Measurements from ENCODE around the gene KLHL6. TPM values are rescaled to one million over a fixed set of nuclear protein-coding genes. Genes with fewer than 3 reads are reported as not detected.
"Not testable (repeated sequence)": the region's sequence is repeated elsewhere in the genome, so short reads cannot be mapped to it uniquely, and the experiment has no call there.

KLHL6 gene
- total RNA-seq, 1 donor from 2014 or later: not detected

DNA sequence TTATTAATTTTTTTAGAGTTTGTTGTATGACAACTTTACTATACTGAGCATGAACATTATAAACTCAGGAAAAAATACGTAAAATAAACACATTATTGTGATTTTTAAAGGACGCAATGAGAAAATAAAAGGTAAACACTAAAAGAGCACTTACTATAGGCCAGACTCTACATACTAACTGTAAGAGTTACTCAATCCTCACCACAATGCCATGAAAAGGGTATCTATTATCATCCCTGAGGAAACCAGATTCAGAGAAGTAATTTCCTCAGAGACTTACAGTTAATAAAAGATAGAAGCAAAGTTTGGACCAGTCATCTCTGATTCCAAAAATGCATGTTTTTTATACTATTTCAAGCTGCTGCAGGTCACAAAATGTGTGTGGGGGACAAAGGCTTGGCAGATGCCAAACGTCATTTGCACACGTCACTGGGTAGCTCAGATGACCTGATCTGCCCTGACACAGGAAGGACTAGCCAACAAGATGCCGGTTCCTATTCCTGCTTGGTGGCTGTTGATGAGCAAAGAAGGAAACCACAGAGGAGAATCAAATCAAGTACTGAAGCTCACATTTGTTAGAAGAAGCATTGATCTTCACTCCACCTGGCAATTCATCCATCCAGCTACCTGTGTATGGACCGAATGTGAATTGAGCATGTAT lies 42.3 kb downstream of the KLHL6 start:
- DNase-seq (ENCODE audit: extremely low spot score, unreplicated experiment): no peak
- Mint-ChIP-seq H3K27me3 (ENCODE audit: unreplicated experiment) (peaks cover 32% of the 10 kb centered on the region), H3K27ac (ENCODE audit: unreplicated experiment) (no peak overlapping the region), H3K36me3 (ENCODE audit: unreplicated experiment) (no peaks in the 10 kb centered on the region), H3K4me3 (ENCODE audit: unreplicated experiment) (no peak overlapping the region), H3K9me3 (ENCODE audit: unreplicated experiment) (no peaks in the 10 kb centered on the region), H3K4me1 (ENCODE audit: unreplicated experiment) (no peaks in the 10 kb centered on the region)
- no peak for TF ChIP-seq CTCF (IDR thresholded peaks at IDR 0.05)

DNA sequence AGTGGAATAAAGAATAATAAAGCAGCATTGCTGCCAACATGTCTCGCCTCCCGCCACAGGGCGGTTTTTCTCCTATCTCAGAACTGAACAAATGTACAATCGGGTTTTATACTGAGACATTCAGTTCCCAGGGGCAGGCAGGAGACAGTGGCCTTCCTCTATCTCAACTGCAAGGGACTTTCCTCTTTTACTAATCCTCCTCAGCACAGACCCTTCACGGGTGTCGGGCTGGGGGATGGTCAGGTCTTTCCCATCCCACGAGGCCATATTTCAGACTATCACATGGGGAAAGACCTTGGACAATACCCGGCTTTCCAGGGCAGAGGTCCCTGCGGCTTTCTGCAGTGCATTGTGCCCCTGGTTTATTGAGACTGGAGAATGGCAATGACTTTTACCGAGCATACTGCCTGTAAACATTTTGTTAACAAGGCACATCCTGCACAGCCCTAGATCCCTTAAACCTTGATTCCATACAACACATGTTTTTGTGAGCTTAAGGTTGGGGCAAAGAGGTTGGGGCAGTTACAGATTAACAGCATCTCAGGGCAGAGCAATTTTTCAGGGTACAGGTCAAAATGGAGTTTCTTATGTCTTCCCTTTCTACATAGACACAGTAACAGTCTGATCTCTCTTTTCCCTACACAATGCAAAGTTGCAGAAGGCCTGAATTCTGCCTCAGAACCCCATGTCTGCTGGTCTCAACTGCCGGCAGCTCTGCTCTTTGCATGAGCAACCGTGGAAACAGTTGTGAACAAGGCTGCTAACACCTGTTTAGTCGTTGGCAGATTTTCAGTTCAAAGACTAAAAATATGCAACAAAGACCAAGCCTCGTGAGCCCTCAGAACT lies 44.0 kb downstream of the KLHL6 start:
- not testable (repeated sequence) for H3K36me3 Mint-ChIP-seq (ENCODE audit: unreplicated experiment); H3K4me1 Mint-ChIP-seq (ENCODE audit: unreplicated experiment); H3K27ac Mint-ChIP-seq (ENCODE audit: unreplicated experiment); DNase-seq (ENCODE audit: extremely low spot score, unreplicated experiment); H3K9me3 Mint-ChIP-seq (ENCODE audit: unreplicated experiment); H3K4me3 Mint-ChIP-seq (ENCODE audit: unreplicated experiment)
- peaks cover 25% of the 10 kb centered on the region for H3K27me3 Mint-ChIP-seq (ENCODE audit: unreplicated experiment)

DNA sequence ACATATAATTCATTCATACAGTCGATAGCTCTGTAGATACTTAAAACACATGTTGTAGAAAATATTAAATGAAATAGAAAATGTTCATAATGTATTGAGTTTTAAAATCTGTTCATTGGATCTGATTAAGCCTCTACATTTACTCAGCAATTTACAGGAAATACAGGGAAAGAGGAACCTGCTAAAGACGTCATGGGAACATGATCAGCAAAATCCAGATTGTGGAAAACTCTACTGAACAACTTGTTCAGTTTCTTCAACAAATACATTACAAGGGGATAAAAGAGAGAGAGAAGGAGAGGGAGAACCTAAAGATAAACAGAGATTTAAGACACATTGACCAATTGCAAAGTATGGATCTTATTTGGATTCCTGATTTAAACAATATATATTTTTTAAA lies 46.7 kb downstream of the KLHL6 start:
- Mint-ChIP-seq H3K4me1 (ENCODE audit: unreplicated experiment) (no peaks in the 10 kb centered on the region), H3K27ac (ENCODE audit: unreplicated experiment) (no peak overlapping the region), H3K9me3 (ENCODE audit: unreplicated experiment) (peaks cover 13% of the 10 kb centered on the region), H3K27me3 (ENCODE audit: unreplicated experiment) (peaks cover 25% of the 10 kb centered on the region), H3K4me3 (ENCODE audit: unreplicated experiment) (no peak overlapping the region), H3K36me3 (ENCODE audit: unreplicated experiment) (no peaks in the 10 kb centered on the region)
- no peak for DNase-seq (ENCODE audit: extremely low spot score, unreplicated experiment)
- no peak for TF ChIP-seq CTCF (IDR thresholded peaks at IDR 0.05)

GRCh38 chr3:183507551-183507950 lies 48.0 kb downstream of the KLHL6 start:
- H3K4me1 Mint-ChIP-seq (ENCODE audit: unreplicated experiment): no peaks in the 10 kb centered on the region
- TF ChIP-seq CTCF (IDR thresholded peaks at IDR 0.05): no peak
- H3K4me3 Mint-ChIP-seq (ENCODE audit: unreplicated experiment): no peak overlapping the region
- peaks cover 13% of the 10 kb centered on the region for H3K9me3 Mint-ChIP-seq (ENCODE audit: unreplicated experiment)
- DNase-seq (ENCODE audit: extremely low spot score, unreplicated experiment): no peak
- peaks cover 32% of the 10 kb centered on the region for H3K27me3 Mint-ChIP-seq (ENCODE audit: unreplicated experiment)
- no peaks in the 10 kb centered on the region for H3K36me3 Mint-ChIP-seq (ENCODE audit: unreplicated experiment)
- H3K27ac Mint-ChIP-seq (ENCODE audit: unreplicated experiment): no peak overlapping the region

DNA sequence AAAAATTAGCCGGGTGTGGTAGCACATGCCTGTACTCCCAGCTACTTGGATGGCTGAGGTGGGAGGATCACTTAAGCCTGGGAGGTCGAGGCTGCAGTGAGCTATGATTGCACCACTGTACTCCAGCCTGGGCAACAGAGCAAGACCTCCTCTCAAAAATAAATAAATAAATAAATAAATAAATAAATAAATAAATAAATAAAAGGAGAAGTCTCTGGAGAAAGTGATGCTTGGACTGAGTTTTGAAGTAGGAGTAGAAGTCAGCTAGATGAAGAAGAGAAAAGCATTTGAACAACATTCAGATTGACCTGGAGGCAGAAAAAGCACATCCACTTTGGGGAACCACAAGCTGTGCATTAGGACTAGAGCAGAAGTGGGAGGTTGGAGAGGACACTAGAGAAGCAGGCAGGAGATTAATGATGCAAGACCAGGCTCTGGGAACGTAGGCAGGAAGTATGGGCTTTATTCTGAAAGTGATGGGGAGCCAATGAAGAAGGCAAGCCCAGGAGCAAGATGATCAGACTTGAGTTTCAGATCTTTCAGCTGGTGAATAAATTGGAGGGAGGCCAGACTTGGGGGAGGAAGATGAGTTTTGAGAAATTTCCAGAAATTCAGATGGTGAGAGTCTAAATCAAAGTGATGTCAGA lies 48.7 kb downstream of the KLHL6 start:
- H3K36me3 Mint-ChIP-seq (ENCODE audit: unreplicated experiment): no peaks in the 10 kb centered on the region
- no peak overlapping the region for H3K27ac Mint-ChIP-seq (ENCODE audit: unreplicated experiment)
- H3K4me3 Mint-ChIP-seq (ENCODE audit: unreplicated experiment): no peak overlapping the region
- no peaks in the 10 kb centered on the region for H3K4me1 Mint-ChIP-seq (ENCODE audit: unreplicated experiment)
- DNase-seq (ENCODE audit: extremely low spot score, unreplicated experiment): no peak
- TF ChIP-seq CTCF (IDR thresholded peaks at IDR 0.05): no peak
- peaks cover 13% of the 10 kb centered on the region for H3K9me3 Mint-ChIP-seq (ENCODE audit: unreplicated experiment)
- peaks cover 36% of the 10 kb centered on the region for H3K27me3 Mint-ChIP-seq (ENCODE audit: unreplicated experiment)
